CD4-positive, alpha-beta T cell (primary cell): ENCODE measurements around the gene IQSEC1. TPM values are rescaled to one million over a fixed set of nuclear protein-coding genes. Genes with fewer than 3 reads are reported as not detected.

Experiments
- ATAC-seq: fragments of 200-7000 bp; cut with Tn5 transposase; one replicate; pipeline ENCODE4 v1.10.0; 2022; ENCODE audit warnings: mild to moderate bottlenecking; ENCODE audit not compliant: poor library complexity
- CTCF ChIA-PET: fragments of 350-600 bp; sonication (Branson Sonifier 250); formaldehyde crosslinking; loops from one replicate; lab custom pipeline; 2021; ENCODE audit warnings: antibody characterized with exemption, inconsistent platforms; lab: Charles Lee
- POLR2A ChIA-PET: fragments of 350-600 bp; sonication (Branson Sonifier 250); formaldehyde crosslinking; loops from one replicate; lab custom pipeline; 2021; ENCODE audit warnings: antibody characterized with exemption, inconsistent platforms; lab: Charles Lee
- DNase-seq, 14 experiments: peaks; one replicate each; pipeline ENCODE4 v3.0.0-alpha.2; 2013 to 2020; ENCODE audit warnings: mixed read lengths in 2 of 14
- H3K27ac ChIP-seq, 2 donors: one replicate each; pipeline versions ENCODE4 v1.5.1 to v1.7.0; 2013; ENCODE audit warnings: low read length in 2 of 2, low read depth in 1 of 2, mild to moderate bottlenecking in 1 of 2
- H3K27me3 ChIP-seq, 2 experiments: 1 replicate in 1 of 2; 2 replicates in 1 of 2; pipeline versions ENCODE4 v1.6.1 to v1.7.0; 2013; ENCODE audit warnings: low read length in 2 of 2, control low read depth in 1 of 2, mild to moderate bottlenecking in 1 of 2, moderate library complexity in 1 of 2; ENCODE audit not compliant: insufficient read depth in 2 of 2, control insufficient read depth in 1 of 2
- H3K36me3 ChIP-seq: one replicate; pipeline ENCODE4 v1.6.1; 2013; ENCODE audit warnings: low read length, control low read depth; ENCODE audit not compliant: insufficient read depth
- H3K4me1 ChIP-seq: one replicate; pipeline ENCODE4 v1.6.1; 2013; ENCODE audit warnings: low read length, control low read depth; ENCODE audit not compliant: insufficient read depth
- H3K4me3 ChIP-seq: one replicate; pipeline ENCODE4 v1.5.1; 2013; ENCODE audit warnings: mild to moderate bottlenecking, low read length, moderate library complexity
- H3K9me3 ChIP-seq, 2 experiments: 1 replicate in 1 of 2; 2 replicates in 1 of 2; pipeline versions ENCODE4 v1.6.1 to v1.7.0; 2013; ENCODE audit warnings: low read length in 2 of 2, mild to moderate bottlenecking in 2 of 2, control low read depth in 1 of 2, moderate library complexity in 1 of 2; ENCODE audit not compliant: control insufficient read depth in 1 of 2, insufficient read depth in 1 of 2
- H3K27ac Mint-ChIP-seq: one replicate; pipeline ENCODE4 v1.8.0; 2020; ENCODE audit warnings: mixed read lengths
- H3K27me3 Mint-ChIP-seq: one replicate; pipeline ENCODE4 v1.8.0; 2021; ENCODE audit warnings: mixed read lengths
- H3K36me3 Mint-ChIP-seq: one replicate; pipeline ENCODE4 v1.8.0; 2021; ENCODE audit warnings: low read depth, mixed read lengths
- H3K4me1 Mint-ChIP-seq: one replicate; pipeline ENCODE4 v1.8.0; 2021; ENCODE audit warnings: low read depth, mixed read lengths
- H3K4me3 Mint-ChIP-seq: one replicate; pipeline ENCODE4 v1.8.0; 2020; ENCODE audit warnings: mild to moderate bottlenecking, mixed read lengths
- H3K9me3 Mint-ChIP-seq: one replicate; pipeline ENCODE4 v1.8.0; 2020; ENCODE audit warnings: mixed read lengths
- CTCF ChIP-seq: fragments of 200-600 bp; IDR thresholded peaks from one replicate; pipeline ENCODE4 v1.8.0; 2022; ENCODE audit warnings: antibody characterized with exemption, mild to moderate bottlenecking
- intact Hi-C, 2 experiments: fragments of 100-400 bp; cut with DNase I in 1 of 2; cut with micrococcal nuclease in 1 of 2; formaldehyde crosslinking; loops; one replicate each; pipeline versions ENCODE4 v1.15.1 to v1.9.0; 2023 to 2025; cut with DNase I, micrococcal nuclease
- total RNA-seq, 174 experiments: library from RNA in 2 of 174; stranded (reverse) in 2 of 174; gene quantifications; one replicate each; pipeline ENCODE4 v1.2.3 and lab custom pipeline; 2021 to 2026

The IQSEC1 gene
- total RNA-seq, 2 experiments from 2014 or later = 102 to 108 TPM

- H3K9me3 ChIP-seq = no peaks in the 10 kb centered on the region
- Mint-ChIP-seq H3K27me3 (no peaks in the 10 kb centered on the region), H3K27ac (no peak overlapping the region), H3K9me3 (no peaks in the 10 kb centered on the region), H3K4me1 (peaks cover 14% of the 10 kb centered on the region), H3K36me3 (no peaks in the 10 kb centered on the region), H3K4me3 (no peak overlapping the region)
- H3K27me3 ChIP-seq = no peaks in the 10 kb centered on the region
- peaks cover 11% of the 10 kb centered on the region for H3K4me1 ChIP-seq
- intact Hi-C loops = loop anchor here in 1 of 2 experiments (2.0 kb wide), 1 partner anchor 31 kb away; no protein-coding TSS in a partner anchor
- no peak overlapping the region for H3K4me3 ChIP-seq
- H3K27ac ChIP-seq = no peak overlapping the region
- no peaks in the 10 kb centered on the region for H3K36me3 ChIP-seq
- TF ChIP-seq CTCF = no peak
- CTCF ChIA-PET = no interaction called here
- no peak for ATAC-seq
- POLR2A ChIA-PET = interaction anchor here (0.7 kb wide), 1 partner anchor 37 kb away, joined by 3 read pairs; no protein-coding TSS in a partner anchor
- DNase-seq = peak in 2 of 14 experiments; percentile 14 to 41
Observed at GRCh38 chr3:13047296-13048165, 25.7 kb downstream of the IQSEC1 start.

GRCh38 chr3:13046569-13047274 lies 26.5 kb downstream of the IQSEC1 start:
- no peaks in the 10 kb centered on the region for H3K9me3 ChIP-seq
- ATAC-seq = no peak
- H3K27ac ChIP-seq = no peak overlapping the region
- Mint-ChIP-seq H3K4me1 (peaks cover 14% of the 10 kb centered on the region), H3K4me3 (no peak overlapping the region), H3K9me3 (no peaks in the 10 kb centered on the region), H3K27me3 (no peaks in the 10 kb centered on the region), H3K27ac (peak overlapping the region; percentile 28), H3K36me3 (no peaks in the 10 kb centered on the region)
- intact Hi-C loops = loop anchor here in 1 of 2 experiments (2.0 kb wide), 1 partner anchor 30 kb away; no protein-coding TSS in a partner anchor
- ChIA-PET CTCF (no interaction called here), POLR2A (interaction anchor here (0.7 kb wide), 1 partner anchor 36 kb away, joined by 3 read pairs; no protein-coding TSS in a partner anchor)
- peaks cover 11% of the 10 kb centered on the region for H3K4me1 ChIP-seq
- no peak for DNase-seq
- H3K4me3 ChIP-seq = no peak overlapping the region
- H3K27me3 ChIP-seq = no peaks in the 10 kb centered on the region
- TF ChIP-seq CTCF = no peak
- H3K36me3 ChIP-seq = no peaks in the 10 kb centered on the region

- Histone ChIP-seq H3K27ac (no peak overlapping the region), H3K36me3 (no peaks in the 10 kb centered on the region), H3K4me3 (no peak overlapping the region), H3K4me1 (peaks cover 11% of the 10 kb centered on the region), H3K9me3 (no peaks in the 10 kb centered on the region), H3K27me3 (no peaks in the 10 kb centered on the region)
- ChIA-PET POLR2A (no interaction called here), CTCF (no interaction called here)
- intact Hi-C loops = loop anchor here in 1 of 2 experiments (2.0 kb wide), 1 partner anchor 29 kb away; no protein-coding TSS in a partner anchor
- Mint-ChIP-seq H3K4me1 (peaks cover 14% of the 10 kb centered on the region), H3K9me3 (no peaks in the 10 kb centered on the region), H3K36me3 (no peaks in the 10 kb centered on the region), H3K27me3 (no peaks in the 10 kb centered on the region), H3K27ac (peak overlapping the region; percentile 28), H3K4me3 (peak overlapping the region; percentile 17)
- DNase-seq = peak in 4 of 14 experiments; percentile 10 to 49 (median 30)
- ATAC-seq = peak; percentile 41
- TF ChIP-seq CTCF = no peak
Observed at GRCh38 chr3:13045904-13046568, 27.2 kb downstream of the IQSEC1 start.
